ENCODE results near the gene TUBA1C.
A peak's percentile ranks its signal among the peaks of the same experiment; 100 is the strongest.
"Not testable (repeated sequence)": the region's sequence is repeated elsewhere in the genome, so short reads cannot be mapped to it uniquely, and the experiment has no call there.

The TUBA1C gene

DNA sequence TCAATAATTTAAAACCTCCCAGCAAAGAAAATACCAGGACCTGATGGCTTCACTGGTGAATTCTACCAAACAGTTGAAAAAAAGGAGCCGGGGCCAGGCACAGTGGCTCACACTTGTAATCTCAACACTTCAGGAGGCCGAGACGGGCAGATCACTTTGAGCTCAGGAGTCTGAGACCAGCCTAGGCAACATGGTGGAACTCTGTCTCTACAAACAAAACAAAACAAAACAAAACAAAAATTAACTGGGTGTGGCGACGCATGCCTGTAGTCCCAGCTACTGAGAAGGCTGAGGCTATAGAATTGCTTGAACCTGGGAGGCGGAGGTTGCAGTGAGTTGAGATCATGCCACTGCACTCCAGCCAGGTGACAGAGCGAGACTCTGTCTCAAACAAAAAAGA lies 44.5 kb downstream of the TUBA1C start:
- CTCF ChIA-PET: interaction anchor here (0.8 to 2.0 kb wide), 2 partner anchors 12 to 21 kb away, joined by 4 to 8 read pairs; no protein-coding TSS in a partner anchor
- Histone ChIP-seq H3K4me3 (ENCODE audit: low read depth, low read length) (no peak overlapping the region), H3K9me3 (ENCODE audit: control insufficient read depth, insufficient read depth, low read depth, low read length) (no peaks in the 10 kb centered on the region), H3K36me3 (ENCODE audit: control insufficient read depth in 2 of 2, insufficient read depth in 1 of 2, low read length in 2 of 2) (no peaks in the 10 kb centered on the region), H3K27ac (ENCODE audit: extremely low read depth, low read depth, low read length) (no peak overlapping the region), H3K4me1 (ENCODE audit: control insufficient read depth, insufficient read depth, low read length) (no peaks in the 10 kb centered on the region)
- TF ChIP-seq BCL6B (tag by site-specific recombination; IDR thresholded peaks at IDR 0.05) (no peak), ZBTB17 (tag by site-specific recombination; IDR thresholded peaks at IDR 0.05) (0 out of 2 replicates have a peak, but pooled peaks have one; percentile 16), ZNF335 (tag by site-specific recombination; conservative IDR thresholded peaks at IDR 0.05) (no peak)
- POLR2A ChIA-PET: interaction anchor here (1.4 kb wide), 1 partner anchor 14 kb away, joined by 5 read pairs; the partner anchor contains the start of gene TROAP

DNA sequence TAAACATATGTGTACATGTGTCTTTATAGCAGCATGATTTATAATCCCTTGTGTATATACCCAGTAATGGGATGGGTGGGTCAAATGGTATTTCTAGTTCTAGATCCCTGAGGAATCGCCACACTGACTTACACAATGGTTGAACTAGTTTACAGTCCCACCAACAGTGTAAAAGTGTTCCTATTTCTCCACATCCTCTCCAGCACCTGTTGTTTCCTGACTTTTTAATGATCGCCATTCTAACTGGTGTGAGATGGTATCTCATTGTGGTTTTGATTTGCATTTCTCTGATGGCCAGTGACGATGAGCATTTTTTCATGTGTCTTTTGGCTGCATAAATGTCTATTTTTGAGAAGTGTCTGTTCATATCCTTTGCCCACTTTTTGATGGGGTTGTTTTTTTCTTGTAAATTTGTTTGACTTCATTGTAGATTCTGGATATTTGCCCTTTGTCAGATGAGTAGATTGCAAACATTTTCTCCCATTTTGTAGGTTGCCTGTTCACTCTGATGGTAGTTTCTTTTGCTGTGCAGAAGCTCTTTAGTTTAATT lies 45.6 kb downstream of the TUBA1C start:
- TF ChIP-seq SCRT2 (tag by site-specific recombination; IDR thresholded peaks at IDR 0.05): peak; percentile 20; the same call in 1 of the 2 replicates
- TF ChIP-seq ZNF184 (tag by site-specific recombination; IDR thresholded peaks at IDR 0.05): peak; percentile 93
- H3K36me3 ChIP-seq (ENCODE audit: control insufficient read depth in 2 of 2, insufficient read depth in 1 of 2, low read length in 2 of 2); H3K4me1 ChIP-seq (ENCODE audit: control insufficient read depth, insufficient read depth, low read length); H3K27ac ChIP-seq (ENCODE audit: extremely low read depth, low read depth, low read length); H3K9me3 ChIP-seq (ENCODE audit: control insufficient read depth, insufficient read depth, low read depth, low read length); POLR2A ChIA-PET; H3K4me3 ChIP-seq (ENCODE audit: low read depth, low read length): not testable (repeated sequence)
- CTCF ChIA-PET: interaction anchor here (1.5 to 2.5 kb wide), 2 partner anchors 13 to 32 kb away, joined by 5 to 10 read pairs; no protein-coding TSS in a partner anchor

GRCh38 chr12:49314811-49315210 lies 49.9 kb downstream of the TUBA1C start:
- Histone ChIP-seq H3K4me1 (ENCODE audit: control insufficient read depth, insufficient read depth, low read length) (no peaks in the 10 kb centered on the region), H3K4me3 (ENCODE audit: low read depth, low read length) (no peak overlapping the region), H3K36me3 (ENCODE audit: control insufficient read depth in 2 of 2, insufficient read depth in 1 of 2, low read length in 2 of 2) (no peaks in the 10 kb centered on the region), H3K9me3 (ENCODE audit: control insufficient read depth, insufficient read depth, low read depth, low read length) (no peaks in the 10 kb centered on the region), H3K27ac (ENCODE audit: extremely low read depth, low read depth, low read length) (no peak overlapping the region)
- POLR2A ChIA-PET: no interaction called here
- CTCF ChIA-PET: interaction anchor here (1.2 to 1.6 kb wide), 6 partner anchors 17 to 44 kb away, joined by 4 to 8 read pairs (median 5); partner anchors contain the start of gene PRPH
- no peak for TF ChIP-seq MZF1 (tag by site-specific recombination; IDR thresholded peaks at IDR 0.05; ENCODE audit: borderline replicate concordance)
- TF ChIP-seq ZFHX2 (tag by site-specific recombination; conservative IDR thresholded peaks at IDR 0.05): 0 out of 2 replicates have a peak, but pooled peaks have one; percentile 8

GRCh38 chr12:49317118-49317517 lies 52.2 kb downstream of the TUBA1C start:
- H3K36me3 ChIP-seq (ENCODE audit: control insufficient read depth in 2 of 2, insufficient read depth in 1 of 2, low read length in 2 of 2); H3K4me1 ChIP-seq (ENCODE audit: control insufficient read depth, insufficient read depth, low read length); H3K4me3 ChIP-seq (ENCODE audit: low read depth, low read length); H3K9me3 ChIP-seq (ENCODE audit: control insufficient read depth, insufficient read depth, low read depth, low read length); H3K27ac ChIP-seq (ENCODE audit: extremely low read depth, low read depth, low read length); POLR2A ChIA-PET: not testable (repeated sequence)
- CTCF ChIA-PET: interaction anchor here (2.8 to 3.1 kb wide), 2 partner anchors 15 to 20 kb away, joined by 11 to 23 read pairs; no protein-coding TSS in a partner anchor
- TF ChIP-seq ZNF629 (tag by site-specific recombination; IDR thresholded peaks at IDR 0.05) (peak; percentile 44; the same call in 1 of the 2 replicates), ZSCAN23 (tag by site-specific recombination; IDR thresholded peaks at IDR 0.05) (0 out of 2 replicates have a peak, but pooled peaks have one; percentile 23), ZNF394 (tag by site-specific recombination; IDR thresholded peaks at IDR 0.05; ENCODE audit: borderline replicate concordance) (peak; percentile 96), ZBTB11 (tag by site-specific recombination; conservative IDR thresholded peaks at IDR 0.05; ENCODE audit: low read depth) (peak; percentile 61), ZNF558 (tag by site-specific recombination; IDR thresholded peaks at IDR 0.05) (peak; percentile 70; the same call in 1 of the 2 replicates), ZBTB8A (tag by site-specific recombination; IDR thresholded peaks at IDR 0.05) (peak; percentile 69), ZNF426 (tag by site-specific recombination; IDR thresholded peaks at IDR 0.05) (peak; percentile 75), ZBTB21 (tag by site-specific recombination; IDR thresholded peaks at IDR 0.05) (peak; percentile 49), ZNF404 (tag by site-specific recombination; IDR thresholded peaks at IDR 0.05) (0 out of 2 replicates have a peak, but pooled peaks have one; percentile 37), ZNF518A (tag by site-specific recombination; conservative IDR thresholded peaks at IDR 0.05; ENCODE audit: low read depth) (peak; percentile 90)
